Activated CD8-positive, alpha-beta T cell treated with anti-CD3 and anti-CD28 coated beads, Interleukin-2, amount 10 ng/mL, durations not matched to agents 7 days and 5 days (primary cell): ENCODE data around the gene VRTN. TPM values are rescaled to one million over a fixed set of nuclear protein-coding genes. Genes with fewer than 3 reads are reported as not detected.

Experiments used
- ATAC-seq: fragments of 150-1000 bp; cut with Tn5 transposase; one replicate; pipeline ENCODE4 v1.10.0; 2021; ENCODE audit warnings: moderate library complexity
- CTCF ChIA-PET: fragments of 350-600 bp; sonication (Branson Sonifier 250); formaldehyde crosslinking; loops from one replicate; lab custom pipeline; 2021; ENCODE audit warnings: antibody characterized with exemption; lab: Charles Lee
- POLR2A ChIA-PET: fragments of 350-600 bp; sonication (Branson Sonifier 250); formaldehyde crosslinking; loops from one replicate; lab custom pipeline; 2021; ENCODE audit warnings: antibody characterized with exemption; lab: Charles Lee
- DNase-seq: peaks from one replicate; pipeline ENCODE4 v3.0.0-alpha.2; 2020
- H3K27ac Mint-ChIP-seq: one replicate; pipeline ENCODE4 v1.8.0; 2021; ENCODE audit warnings: mild to moderate bottlenecking, mixed read lengths
- H3K27me3 Mint-ChIP-seq: one replicate; pipeline ENCODE4 v1.8.0; 2021; ENCODE audit warnings: low read depth, mixed read lengths
- H3K36me3 Mint-ChIP-seq: one replicate; pipeline ENCODE4 v1.8.0; 2021; ENCODE audit warnings: low read depth, mixed read lengths
- H3K4me1 Mint-ChIP-seq: one replicate; pipeline ENCODE4 v1.8.0; 2021; ENCODE audit warnings: low read depth, mixed read lengths
- H3K4me3 Mint-ChIP-seq: one replicate; pipeline ENCODE4 v1.8.0; 2021; ENCODE audit warnings: mild to moderate bottlenecking, mixed read lengths
- H3K9me3 Mint-ChIP-seq: one replicate; pipeline ENCODE4 v1.8.0; 2022; ENCODE audit warnings: mixed read lengths; ENCODE audit not compliant: insufficient read depth
- total RNA-seq, 2 experiments: library from RNA; stranded (reverse); gene quantifications; one replicate each; pipeline ENCODE4 v1.2.3, GENCODE V29; 2021

The VRTN gene
- total RNA-seq, 2 experiments from 2014 or later = not detected

GRCh38 chr14:74400919-74401503 lies 52.7 kb downstream of the VRTN start:
- DNase-seq = no peak
- Mint-ChIP-seq H3K9me3 (no peaks in the 10 kb centered on the region), H3K27ac (peak overlapping the region; percentile 92), H3K27me3 (peaks cover 23% of the 10 kb centered on the region), H3K36me3 (no peaks in the 10 kb centered on the region), H3K4me3 (peak overlapping the region; percentile 72), H3K4me1 (peaks cover 31% of the 10 kb centered on the region)
- ATAC-seq = peak; percentile 3
- ChIA-PET POLR2A (interaction anchor here (0.7 to 1.5 kb wide), 2 partner anchors 59 to 218 kb away, joined by 3 to 4 read pairs; no protein-coding TSS in a partner anchor), CTCF (interaction anchor here (0.9 kb wide), 2 partner anchors 92 to 505 kb away, joined by 3 to 5 read pairs; partner anchors contain the start of genes ISCA2 and NPC2)

- H3K27ac Mint-ChIP-seq = peak overlapping the region; percentile 92
- peaks cover 31% of the 10 kb centered on the region for H3K4me1 Mint-ChIP-seq
- ChIA-PET CTCF (interaction anchor here (0.9 kb wide), 1 partner anchor 504 kb away, joined by 3 read pairs; no protein-coding TSS in a partner anchor), POLR2A (interaction anchor here (0.7 to 1.5 kb wide), 2 partner anchors 59 to 217 kb away, joined by 3 to 4 read pairs; no protein-coding TSS in a partner anchor)
- H3K9me3 Mint-ChIP-seq = no peaks in the 10 kb centered on the region
- peak overlapping the region; percentile 72 for H3K4me3 Mint-ChIP-seq
- peaks cover 18% of the 10 kb centered on the region for H3K27me3 Mint-ChIP-seq
- peak; percentile 97 for ATAC-seq
- DNase-seq = peak; percentile 90
- H3K36me3 Mint-ChIP-seq = no peaks in the 10 kb centered on the region
These were observed 53.4 kb downstream of the VRTN start for GRCh38 chr14:74401504-74402241.

GRCh38 chr14:74402401-74403251 lies 54.4 kb downstream of the VRTN start:
- DNase-seq = peak; percentile 28
- Mint-ChIP-seq H3K36me3 (no peaks in the 10 kb centered on the region), H3K4me1 (peaks cover 31% of the 10 kb centered on the region), H3K4me3 (peak overlapping the region; percentile 38), H3K27ac (peak overlapping the region; percentile 92), H3K9me3 (no peaks in the 10 kb centered on the region), H3K27me3 (peaks cover 13% of the 10 kb centered on the region)
- ATAC-seq = no peak
- ChIA-PET CTCF (no interaction called here), POLR2A (interaction anchor here (0.6 to 0.9 kb wide), 2 partner anchors 12 to 361 kb away, joined by 3 read pairs; no protein-coding TSS in a partner anchor)

- no peaks in the 10 kb centered on the region for H3K9me3 Mint-ChIP-seq
- ChIA-PET CTCF (no interaction called here), POLR2A (no interaction called here)
- H3K27ac Mint-ChIP-seq = no peak overlapping the region
- DNase-seq (no peak), ATAC-seq (no peak)
- peaks cover 11% of the 10 kb centered on the region for H3K27me3 Mint-ChIP-seq
- no peaks in the 10 kb centered on the region for H3K36me3 Mint-ChIP-seq
- peaks cover 31% of the 10 kb centered on the region for H3K4me1 Mint-ChIP-seq
- H3K4me3 Mint-ChIP-seq = no peak overlapping the region
These were observed 55.5 kb downstream of the VRTN start for GRCh38 chr14:74403619-74404417.

GRCh38 chr14:74404435-74404834 lies 56.2 kb downstream of the VRTN start:
- CTCF ChIA-PET = no interaction called here
- H3K27me3 Mint-ChIP-seq = peaks cover 6% of the 10 kb centered on the region
- H3K27ac Mint-ChIP-seq = no peak overlapping the region
- DNase-seq (no peak), ATAC-seq (no peak)
- no peak overlapping the region for H3K4me3 Mint-ChIP-seq
- H3K36me3 Mint-ChIP-seq = no peaks in the 10 kb centered on the region
- POLR2A ChIA-PET = interaction anchor here (0.6 kb wide), 1 partner anchor 167 kb away, joined by 3 read pairs; no protein-coding TSS in a partner anchor
- H3K4me1 Mint-ChIP-seq = peaks cover 31% of the 10 kb centered on the region
- H3K9me3 Mint-ChIP-seq = no peaks in the 10 kb centered on the region

GRCh38 chr14:74405663-74406062 lies 57.4 kb downstream of the VRTN start:
- Mint-ChIP-seq H3K9me3 (no peaks in the 10 kb centered on the region), H3K4me1 (peaks cover 26% of the 10 kb centered on the region), H3K27me3 (no peaks in the 10 kb centered on the region), H3K4me3 (no peak overlapping the region), H3K36me3 (no peaks in the 10 kb centered on the region), H3K27ac (no peak overlapping the region)
- ATAC-seq (no peak), DNase-seq (no peak)
- ChIA-PET POLR2A (no interaction called here), CTCF (no interaction called here)

- DNase-seq (no peak), ATAC-seq (no peak)
- no peak overlapping the region for H3K4me3 Mint-ChIP-seq
- CTCF ChIA-PET = no interaction called here
- H3K27ac Mint-ChIP-seq = no peak overlapping the region
- H3K9me3 Mint-ChIP-seq = no peaks in the 10 kb centered on the region
- H3K4me1 Mint-ChIP-seq = peaks cover 11% of the 10 kb centered on the region
- H3K36me3 Mint-ChIP-seq = no peaks in the 10 kb centered on the region
- POLR2A ChIA-PET = no interaction called here
- H3K27me3 Mint-ChIP-seq = no peaks in the 10 kb centered on the region
These were observed 58.9 kb downstream of the VRTN start for GRCh38 chr14:74407021-74407800.

GRCh38 chr14:74407801-74408154 lies 59.5 kb downstream of the VRTN start:
- Mint-ChIP-seq H3K9me3 (no peaks in the 10 kb centered on the region), H3K27me3 (no peaks in the 10 kb centered on the region), H3K36me3 (no peaks in the 10 kb centered on the region), H3K4me1 (peaks cover 5% of the 10 kb centered on the region), H3K27ac (no peak overlapping the region), H3K4me3 (no peak overlapping the region)
- ATAC-seq = no peak
- ChIA-PET POLR2A (no interaction called here), CTCF (no interaction called here)
- no peak for DNase-seq

GRCh38 chr14:74408870-74409269 lies 60.6 kb downstream of the VRTN start:
- ChIA-PET POLR2A (interaction anchor here (0.9 kb wide), 1 partner anchor 91 kb away, joined by 3 read pairs; no protein-coding TSS in a partner anchor), CTCF (no interaction called here)
- no peaks in the 10 kb centered on the region for H3K27me3 Mint-ChIP-seq
- H3K4me3 Mint-ChIP-seq = no peak overlapping the region
- no peak for ATAC-seq
- H3K27ac Mint-ChIP-seq = no peak overlapping the region
- DNase-seq = no peak
- H3K4me1 Mint-ChIP-seq = no peaks in the 10 kb centered on the region
- H3K36me3 Mint-ChIP-seq = no peaks in the 10 kb centered on the region
- no peaks in the 10 kb centered on the region for H3K9me3 Mint-ChIP-seq

GRCh38 chr14:74409441-74409840 lies 61.2 kb downstream of the VRTN start:
- Mint-ChIP-seq H3K27me3 (peaks cover 3% of the 10 kb centered on the region), H3K9me3 (no peaks in the 10 kb centered on the region), H3K4me3 (no peak overlapping the region), H3K27ac (no peak overlapping the region), H3K4me1 (no peaks in the 10 kb centered on the region), H3K36me3 (no peaks in the 10 kb centered on the region)
- POLR2A ChIA-PET = interaction anchor here (0.9 kb wide), 1 partner anchor 92 kb away, joined by 3 read pairs; no protein-coding TSS in a partner anchor
- ATAC-seq (no peak), DNase-seq (no peak)
- CTCF ChIA-PET = no interaction called here
